GM18498 (cell line): Measurements from ENCODE around the gene KCNJ12.
"Not testable (repeated sequence)": the region's sequence is repeated elsewhere in the genome, so short reads cannot be mapped to it uniquely, and the experiment has no call there.

ENCODE experiments used
- ATAC-seq: cut with Tn5 transposase; IDR thresholded peaks from one replicate; pipeline ENCODE4 v1.9.1; 2021; ENCODE audit warnings: mild to moderate bottlenecking, moderate library complexity; ENCODE audit not compliant: unreplicated experiment

Gene KCNJ12

GRCh38 chr17:21376081-21376758 lies at the start of gene KCNJ12:
KCNJ12 (plus strand) TSS chr17:21376357; CDS start chr17:21415343, 38,986 bp downstream.
- no peak for ATAC-seq

GRCh38 chr17:21327921-21328320 lies 48.2 kb upstream of the KCNJ12 start:
- ATAC-seq, result not testable (repeated sequence)

- not testable (repeated sequence) for ATAC-seq
Measured at GRCh38 chr17:21328778-21329177, 47.4 kb upstream of the KCNJ12 start.

- ATAC-seq, result no peak
Measured at GRCh38 chr17:21330436-21331160, 45.6 kb upstream of the KCNJ12 start.

GRCh38 chr17:21336541-21337294 lies 39.4 kb upstream of the KCNJ12 start:
- not testable (repeated sequence) for ATAC-seq

GRCh38 chr17:21337981-21338625 lies 38.1 kb upstream of the KCNJ12 start:
- ATAC-seq, result not testable (repeated sequence)

GRCh38 chr17:21339011-21339410 lies 37.1 kb upstream of the KCNJ12 start:
- no peak for ATAC-seq

- not testable (repeated sequence) for ATAC-seq
Measured at GRCh38 chr17:21339571-21339970, 36.6 kb upstream of the KCNJ12 start.

- not testable (repeated sequence) for ATAC-seq
Measured at GRCh38 chr17:21340407-21340806, 35.8 kb upstream of the KCNJ12 start.

GRCh38 chr17:21341279-21341678 lies 34.9 kb upstream of the KCNJ12 start:
- ATAC-seq, result not testable (repeated sequence)

- not testable (repeated sequence) for ATAC-seq
Measured at GRCh38 chr17:21341925-21342540, 34.1 kb upstream of the KCNJ12 start.

GRCh38 chr17:21343061-21343949 lies 32.9 kb upstream of the KCNJ12 start:
- ATAC-seq, result not testable (repeated sequence)

GRCh38 chr17:21344801-21345200 lies 31.4 kb upstream of the KCNJ12 start:
- not testable (repeated sequence) for ATAC-seq

GRCh38 chr17:21345236-21345635 lies 30.9 kb upstream of the KCNJ12 start:
- no peak for ATAC-seq

- ATAC-seq, result not testable (repeated sequence)
Measured at GRCh38 chr17:21346107-21346506, 30.1 kb upstream of the KCNJ12 start.

GRCh38 chr17:21346651-21347250 lies 29.4 kb upstream of the KCNJ12 start:
- not testable (repeated sequence) for ATAC-seq

- ATAC-seq, result peak; percentile 3
Measured at GRCh38 chr17:21347660-21348059, 28.5 kb upstream of the KCNJ12 start.

GRCh38 chr17:21348081-21348925 lies 27.9 kb upstream of the KCNJ12 start:
- peak; percentile 65 for ATAC-seq
